ENCODE measurements around the gene OR5T2. TPM values are rescaled to one million over a fixed set of nuclear protein-coding genes. Genes with fewer than 3 reads are reported as not detected.
"Not testable (repeated sequence)": the region's sequence is repeated elsewhere in the genome, so short reads cannot be mapped to it uniquely, and the experiment has no call there.

Gene OR5T2
- polyA plus RNA-seq, 3 donors = not detected

GRCh38 chr11:56271092-56271491 lies 37.0 kb upstream of the OR5T2 start:
- no peak overlapping the region for H2AFZ ChIP-seq (ENCODE audit: insufficient read depth, low read depth, low read length, poor library complexity, severe bottlenecking)
- H3K4me3 Mint-ChIP-seq = no peak overlapping the region

DNA sequence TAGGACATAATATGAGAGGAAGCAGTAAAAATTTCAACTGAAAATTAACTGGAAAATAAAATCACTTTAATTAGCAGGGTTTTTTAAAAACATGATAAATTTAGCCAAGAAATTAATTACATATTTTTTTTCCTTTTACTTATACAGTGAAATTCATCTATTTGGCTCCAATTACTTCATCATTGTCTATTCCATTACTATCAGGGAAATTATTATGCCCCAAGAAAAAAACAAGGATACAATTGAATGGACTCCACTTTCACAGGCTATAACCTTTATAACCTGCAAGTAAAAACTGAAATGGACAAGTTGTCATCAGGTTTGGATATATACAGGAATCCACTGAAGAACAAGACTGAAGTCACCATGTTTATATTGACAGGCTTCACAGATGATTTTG lies 17.9 kb upstream of the OR5T2 start, which contains the start of gene OR5T3:
TSS of gene OR5T3 (plus strand) at position 301 of the 400 bp plus-strand sequence. CDS start at position 301, 0 bp downstream.
- H3K36me3 ChIP-seq (replicated peaks in 1 of 2; ENCODE audit: control insufficient read depth in 1 of 2, insufficient read depth in 2 of 2, low read length in 2 of 2) = no peaks in the 10 kb centered on the region
- no peak within 1 kb of the TSS for H3K4me2 ChIP-seq (replicated peaks; ENCODE audit: extremely low read depth, low read length, poor library complexity, severe bottlenecking)
- H3K79me2 ChIP-seq (ENCODE audit: insufficient read depth, low read length) = no peaks in the 10 kb centered on the region
- Mint-ChIP-seq H3K4me3 (no peak within 1 kb of the TSS), H3K9me3 (peaks cover 0 to 9% (median 2%) of the 10 kb centered on the region in 7 donors), H3K4me1 (no peaks in the 10 kb centered on the region), H3K27ac (no peak within 1 kb of the TSS), H3K36me3 (no peaks in the 10 kb centered on the region), H3K27me3 (ENCODE audit: low read depth in 3 of 3) (no peaks in the 10 kb centered on the region)
- no peaks in the 10 kb centered on the region for H4K20me1 ChIP-seq (ENCODE audit: insufficient read depth, low read length)
- H3K4me3 ChIP-seq (replicated peaks in 1 of 3; ENCODE audit: low read depth in 2 of 3, low read length in 3 of 3) = no peak within 1 kb of the TSS
- no peaks in the 10 kb centered on the region for H3K27me3 ChIP-seq (ENCODE audit: control insufficient read depth in 2 of 2, insufficient read depth in 2 of 2, low read length in 2 of 2)
- no peak within 1 kb of the TSS for H3K9ac ChIP-seq (ENCODE audit: insufficient read depth, low read length, poor library complexity, severe bottlenecking)
- peaks cover 0 to 3% of the 10 kb centered on the region in 2 donors for H3K9me3 ChIP-seq (replicated peaks in 1 of 2; ENCODE audit: control insufficient read depth in 1 of 2, insufficient read depth in 1 of 2, low read length in 2 of 2)
- no peak within 1 kb of the TSS for H3K27ac ChIP-seq (ENCODE audit: low read depth in 1 of 2, low read length in 2 of 2)
- no peaks in the 10 kb centered on the region for H3K4me1 ChIP-seq (ENCODE audit: control insufficient read depth in 1 of 2, insufficient read depth in 2 of 2, low read length in 2 of 2)
- no peak for DNase-seq
- intact Hi-C loops (cut with micrococcal nuclease) = no loop called here
- TF ChIP-seq, protein P1, sequence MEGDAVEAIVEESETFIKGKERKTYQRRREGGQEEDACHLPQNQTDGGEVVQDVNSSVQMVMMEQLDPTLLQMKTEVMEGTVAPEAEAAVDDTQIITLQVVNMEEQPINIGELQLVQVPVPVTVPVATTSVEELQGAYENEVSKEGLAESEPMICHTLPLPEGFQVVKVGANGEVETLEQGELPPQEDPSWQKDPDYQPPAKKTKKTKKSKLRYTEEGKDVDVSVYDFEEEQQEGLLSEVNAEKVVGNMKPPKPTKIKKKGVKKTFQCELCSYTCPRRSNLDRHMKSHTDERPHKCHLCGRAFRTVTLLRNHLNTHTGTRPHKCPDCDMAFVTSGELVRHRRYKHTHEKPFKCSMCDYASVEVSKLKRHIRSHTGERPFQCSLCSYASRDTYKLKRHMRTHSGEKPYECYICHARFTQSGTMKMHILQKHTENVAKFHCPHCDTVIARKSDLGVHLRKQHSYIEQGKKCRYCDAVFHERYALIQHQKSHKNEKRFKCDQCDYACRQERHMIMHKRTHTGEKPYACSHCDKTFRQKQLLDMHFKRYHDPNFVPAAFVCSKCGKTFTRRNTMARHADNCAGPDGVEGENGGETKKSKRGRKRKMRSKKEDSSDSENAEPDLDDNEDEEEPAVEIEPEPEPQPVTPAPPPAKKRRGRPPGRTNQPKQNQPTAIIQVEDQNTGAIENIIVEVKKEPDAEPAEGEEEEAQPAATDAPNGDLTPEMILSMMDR (IDR thresholded peaks at IDR 0.05) = no peak
- H2AFZ ChIP-seq (ENCODE audit: insufficient read depth, low read depth, low read length, poor library complexity, severe bottlenecking) = no peak within 1 kb of the TSS

More at GRCh38 chr11:56271092-56271491, 37.0 kb upstream of the OR5T2 start:
- Mint-ChIP-seq H3K27me3 (ENCODE audit: low read depth in 3 of 3) (no peaks in the 10 kb centered on the region), H3K27ac (no peak overlapping the region), H3K9me3 (peaks cover 0 to 9% (median 5%) of the 10 kb centered on the region in 7 donors), H3K4me1 (no peaks in the 10 kb centered on the region), H3K36me3 (no peaks in the 10 kb centered on the region)
- Histone ChIP-seq H4K20me1 (ENCODE audit: insufficient read depth, low read length) (no peaks in the 10 kb centered on the region), H3K79me2 (ENCODE audit: insufficient read depth, low read length) (no peaks in the 10 kb centered on the region), H3K9ac (ENCODE audit: insufficient read depth, low read length, poor library complexity, severe bottlenecking) (no peak overlapping the region), H3K4me2 (replicated peaks; ENCODE audit: extremely low read depth, low read length, poor library complexity, severe bottlenecking) (no peak overlapping the region), H3K4me1 (ENCODE audit: control insufficient read depth in 1 of 2, insufficient read depth in 2 of 2, low read length in 2 of 2) (no peaks in the 10 kb centered on the region), H3K27me3 (ENCODE audit: control insufficient read depth in 2 of 2, insufficient read depth in 2 of 2, low read length in 2 of 2) (no peaks in the 10 kb centered on the region), H3K9me3 (replicated peaks in 1 of 2; ENCODE audit: control insufficient read depth in 1 of 2, insufficient read depth in 1 of 2, low read length in 2 of 2) (peaks cover 13 to 16% of the 10 kb centered on the region in 2 donors), H3K27ac (ENCODE audit: low read depth in 1 of 2, low read length in 2 of 2) (no peak overlapping the region), H3K36me3 (replicated peaks in 1 of 2; ENCODE audit: control insufficient read depth in 1 of 2, insufficient read depth in 2 of 2, low read length in 2 of 2) (no peaks in the 10 kb centered on the region), H3K4me3 (replicated peaks in 1 of 3; ENCODE audit: low read depth in 2 of 3, low read length in 3 of 3) (no peak overlapping the region)
- DNase-seq = no peak
- no CpG with 5 or more reads among the region's 3 CpGs for WGBS (ENCODE audit: insufficient coverage)
- TF ChIP-seq, protein P1 (IDR thresholded peaks at IDR 0.05) = no peak
- intact Hi-C loops (cut with micrococcal nuclease) = no loop called here

DNA sequence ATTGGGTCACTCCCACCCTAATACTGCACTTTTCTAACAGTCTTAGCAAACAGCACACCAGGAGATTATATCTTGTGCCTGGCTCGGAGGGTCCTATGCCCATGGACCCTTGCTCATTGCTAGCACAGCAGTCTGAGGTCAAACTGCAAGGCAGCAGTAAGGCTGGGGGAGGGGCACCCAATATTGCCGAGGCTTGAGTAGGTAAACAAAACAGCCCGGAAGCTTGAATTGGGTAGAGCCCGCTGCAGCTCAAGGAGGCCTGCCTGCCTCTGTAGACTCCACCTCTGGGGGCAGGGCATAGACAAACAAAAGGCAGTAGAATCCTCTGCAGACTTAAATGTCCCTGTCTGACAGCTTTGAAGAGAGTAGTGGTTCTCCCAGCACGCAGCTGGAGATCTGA lies 14.3 kb downstream of the OR5T2 start:
- H3K4me1 Mint-ChIP-seq; H3K4me2 ChIP-seq (replicated peaks; ENCODE audit: extremely low read depth, low read length, poor library complexity, severe bottlenecking); H3K4me1 ChIP-seq (ENCODE audit: control insufficient read depth in 1 of 2, insufficient read depth in 2 of 2, low read length in 2 of 2); H3K36me3 Mint-ChIP-seq; H3K27me3 ChIP-seq (ENCODE audit: control insufficient read depth in 2 of 2, insufficient read depth in 2 of 2, low read length in 2 of 2); H3K27me3 Mint-ChIP-seq (ENCODE audit: low read depth in 3 of 3); H3K4me3 Mint-ChIP-seq; H3K4me3 ChIP-seq (replicated peaks in 1 of 3; ENCODE audit: low read depth in 2 of 3, low read length in 3 of 3); H2AFZ ChIP-seq (ENCODE audit: insufficient read depth, low read depth, low read length, poor library complexity, severe bottlenecking); H3K27ac ChIP-seq (ENCODE audit: low read depth in 1 of 2, low read length in 2 of 2); intact Hi-C loops (cut with micrococcal nuclease); H4K20me1 ChIP-seq (ENCODE audit: insufficient read depth, low read length); H3K27ac Mint-ChIP-seq; H3K36me3 ChIP-seq (replicated peaks in 1 of 2; ENCODE audit: control insufficient read depth in 1 of 2, insufficient read depth in 2 of 2, low read length in 2 of 2); H3K79me2 ChIP-seq (ENCODE audit: insufficient read depth, low read length); H3K9ac ChIP-seq (ENCODE audit: insufficient read depth, low read length, poor library complexity, severe bottlenecking); DNase-seq: not testable (repeated sequence)
- peaks cover 18 to 25% of the 10 kb centered on the region in 2 donors for H3K9me3 ChIP-seq (replicated peaks in 1 of 2; ENCODE audit: control insufficient read depth in 1 of 2, insufficient read depth in 1 of 2, low read length in 2 of 2)
- peaks cover 14 to 32% (median 20%) of the 10 kb centered on the region in 7 donors for H3K9me3 Mint-ChIP-seq
- WGBS (ENCODE audit: insufficient coverage) = 78% methylated on average over 5 of the region's 5 CpGs

Data from CD14-positive monocyte (primary cell).